Fibroblast of villous mesenchyme (primary cell): ENCODE measurements around the gene POM121. TPM values are rescaled to one million over a fixed set of nuclear protein-coding genes. Genes with fewer than 3 reads are reported as not detected.

ENCODE experiments used
- small RNA-seq: library from RNA; depleted of rRNA; stranded (forward); fragments of <200 nt; gene quantifications from one replicate; pipeline ENCODE3, GENCODE V24; 2012
- total RNA-seq: library from RNA; depleted of rRNA; stranded (reverse); fragments of >200 nt; gene quantifications from 2 replicates; pipeline ENCODE4 v1.2.3, GENCODE V29; 2012

The POM121 gene
- total RNA-seq, 1 donor = 6.9 TPM

Small RNAs within 50 kb of the gene (small RNA-seq; reads per million reads assigned to genes)
- gene RF00019 = not detected

Other genes starting within 250 kb of the POM121 start
- gene TYW1B, start 96.9 kb upstream of the POM121 start, total RNA-seq = 2.2 and 2.3 TPM in 2 replicates
- not detected in 2 replicates for gene TRIM74, start 44.4 kb downstream of the POM121 start, total RNA-seq
- gene SPDYE8, start 104.7 kb downstream of the POM121 start, total RNA-seq = not detected in 2 replicates
- gene SPDYE11, start 132.8 kb downstream of the POM121 start, total RNA-seq = not detected in 2 replicates
- gene SPDYE9, start 160.9 kb downstream of the POM121 start, total RNA-seq = not detected in 2 replicates